ENCODE measurements around the gene FAM170B. TPM values are rescaled to one million over a fixed set of nuclear protein-coding genes. Genes with fewer than 3 reads are reported as not detected.

FAM170B gene
- not detected in 2 replicates for total RNA-seq

GRCh38 chr10:49133706-49134248 lies at the start of gene FAM170B:
Gene FAM170B, minus strand, starts transcription at chr10:49134021. Its CDS starts 103 bp downstream, at chr10:49133918.

GRCh38 chr10:49115015-49115795 lies 18.6 kb downstream of the FAM170B start, which contains the start of gene VSTM4:
Gene VSTM4, minus strand, starts transcription at chr10:49115522. Its CDS starts 37 bp downstream, at chr10:49115485.

Other genes starting within 250 kb of the FAM170B start
- gene LRRC18, start 194.2 kb downstream of the FAM170B start, total RNA-seq: not detected in 2 replicates
- under 0.01 and 0.18 TPM in 2 replicates for gene VSTM4, start 18.5 kb downstream of the FAM170B start, total RNA-seq
- not detected in 2 replicates for gene TMEM273, start 54.4 kb upstream of the FAM170B start, total RNA-seq
- not detected in 2 replicates for gene C10orf71, start 165.1 kb upstream of the FAM170B start, total RNA-seq

All from myometrial cell (primary cell).